T-helper 17 cell (primary cell): ENCODE results near the gene TBX10. TPM values are rescaled to one million over a fixed set of nuclear protein-coding genes. Genes with fewer than 3 reads are reported as not detected.
A peak's percentile ranks its signal among the peaks of the same experiment; 100 is the strongest.

Source experiments
- ATAC-seq: fragments of 150-1000 bp; cut with Tn5 transposase; 2 replicates; pipeline ENCODE4 v1.10.0; 2021; ENCODE audit warnings: mild to moderate bottlenecking, moderate library complexity
- DNase-seq, 3 donors: peaks; one replicate each; pipeline versions ENCODE4 v3.0.0 to v3.0.0-alpha.2; 2020 to 2021
- H3K9me3 ChIP-seq: one replicate; pipeline ENCODE4 v1.7.0; 2013; ENCODE audit warnings: low read length, mild to moderate bottlenecking; ENCODE audit not compliant: control insufficient read depth, poor library complexity, severe bottlenecking
- H3K27ac Mint-ChIP-seq: one replicate; pipeline ENCODE4 v1.8.0; 2022; ENCODE audit warnings: mild to moderate bottlenecking, moderate library complexity, mixed read lengths
- H3K27me3 Mint-ChIP-seq: one replicate; pipeline ENCODE4 v1.8.0; 2022; ENCODE audit warnings: mixed read lengths
- H3K36me3 Mint-ChIP-seq: one replicate; pipeline ENCODE4 v1.8.0; 2022; ENCODE audit warnings: low read depth, mixed read lengths
- H3K4me1 Mint-ChIP-seq: one replicate; pipeline ENCODE4 v1.8.0; 2022; ENCODE audit warnings: mild to moderate bottlenecking, mixed read lengths
- H3K4me3 Mint-ChIP-seq: one replicate; pipeline ENCODE4 v1.8.0; 2022; ENCODE audit warnings: mild to moderate bottlenecking, moderate library complexity, mixed read lengths
- total RNA-seq, 4 donors: library from RNA in 2 of 4; stranded (reverse) in 2 of 4; gene quantifications; one replicate each; pipeline ENCODE4 v1.2.3 and lab custom pipeline; 2022 to 2026

The TBX10 gene
- total RNA-seq, 2 donors from 2014 or later, result not detected

DNA sequence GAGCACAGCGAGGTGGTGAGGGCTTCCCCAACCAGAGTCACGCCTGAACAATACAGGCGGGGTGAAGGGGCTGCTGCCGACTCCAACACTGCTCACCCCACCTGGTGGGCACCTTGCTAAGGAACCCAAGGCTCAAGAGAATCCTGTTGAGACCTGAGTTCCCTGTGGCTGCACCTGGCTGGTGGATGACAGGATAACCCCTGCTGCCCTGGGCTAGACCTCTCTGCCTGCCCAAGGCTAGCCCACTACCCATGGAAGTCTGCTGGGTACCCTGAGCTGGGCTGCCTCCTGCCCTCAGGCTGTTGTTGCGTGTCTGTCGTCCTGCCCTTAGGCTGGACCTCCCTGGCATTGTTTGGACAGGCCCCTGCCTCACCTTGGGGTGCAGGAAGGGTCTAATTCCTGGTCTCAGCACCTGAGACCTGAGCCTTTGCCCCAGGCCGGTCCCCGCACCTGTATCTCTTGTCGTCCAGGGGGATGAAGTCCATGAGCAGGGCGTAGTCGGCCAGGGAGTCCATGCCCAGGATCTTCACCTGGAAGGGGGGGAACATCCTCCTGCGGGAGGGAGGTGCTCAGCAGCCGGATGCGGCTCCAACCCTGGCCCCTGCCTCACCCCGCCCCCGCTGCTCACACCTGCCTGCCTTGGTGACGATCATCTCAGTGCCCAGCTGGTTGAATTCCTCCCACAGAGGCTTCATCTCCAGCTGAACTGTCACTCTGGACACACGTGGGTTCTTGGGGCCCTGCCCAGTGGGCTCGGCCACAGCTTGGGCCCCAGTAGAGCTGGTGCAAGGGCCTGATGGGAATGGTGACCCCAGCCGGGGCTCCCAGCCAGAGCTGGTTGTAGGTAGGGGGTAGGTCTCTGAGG, 5.0 kb downstream of the TBX10 start:
- ATAC-seq (no peak), DNase-seq (no peak)
- H3K4me1 Mint-ChIP-seq, result peaks cover 13% of the 10 kb centered on the region
- no peak overlapping the region for H3K4me3 Mint-ChIP-seq
- H3K9me3 ChIP-seq, result no peaks in the 10 kb centered on the region
- H3K27ac Mint-ChIP-seq, result no peak overlapping the region
- peaks cover 5% of the 10 kb centered on the region for H3K27me3 Mint-ChIP-seq
- H3K36me3 Mint-ChIP-seq, result no peaks in the 10 kb centered on the region

- Mint-ChIP-seq H3K27ac (no peak overlapping the region), H3K4me1 (peaks cover 13% of the 10 kb centered on the region), H3K36me3 (no peaks in the 10 kb centered on the region), H3K4me3 (no peak overlapping the region), H3K27me3 (peaks cover 5% of the 10 kb centered on the region)
- no peaks in the 10 kb centered on the region for H3K9me3 ChIP-seq
- no peak for ATAC-seq
- DNase-seq, result no peak
Measured at GRCh38 chr11:67633758-67634365, 5.7 kb downstream of the TBX10 start.

- ATAC-seq (no peak), DNase-seq (no peak)
- H3K36me3 Mint-ChIP-seq, result no peaks in the 10 kb centered on the region
- no peaks in the 10 kb centered on the region for H3K9me3 ChIP-seq
- peaks cover 10% of the 10 kb centered on the region for H3K4me1 Mint-ChIP-seq
- H3K4me3 Mint-ChIP-seq, result no peak overlapping the region
- H3K27me3 Mint-ChIP-seq, result peaks cover under 1% of the 10 kb centered on the region
- no peak overlapping the region for H3K27ac Mint-ChIP-seq
Measured at GRCh38 chr11:67632982-67633755, 6.4 kb downstream of the TBX10 start.

DNA sequence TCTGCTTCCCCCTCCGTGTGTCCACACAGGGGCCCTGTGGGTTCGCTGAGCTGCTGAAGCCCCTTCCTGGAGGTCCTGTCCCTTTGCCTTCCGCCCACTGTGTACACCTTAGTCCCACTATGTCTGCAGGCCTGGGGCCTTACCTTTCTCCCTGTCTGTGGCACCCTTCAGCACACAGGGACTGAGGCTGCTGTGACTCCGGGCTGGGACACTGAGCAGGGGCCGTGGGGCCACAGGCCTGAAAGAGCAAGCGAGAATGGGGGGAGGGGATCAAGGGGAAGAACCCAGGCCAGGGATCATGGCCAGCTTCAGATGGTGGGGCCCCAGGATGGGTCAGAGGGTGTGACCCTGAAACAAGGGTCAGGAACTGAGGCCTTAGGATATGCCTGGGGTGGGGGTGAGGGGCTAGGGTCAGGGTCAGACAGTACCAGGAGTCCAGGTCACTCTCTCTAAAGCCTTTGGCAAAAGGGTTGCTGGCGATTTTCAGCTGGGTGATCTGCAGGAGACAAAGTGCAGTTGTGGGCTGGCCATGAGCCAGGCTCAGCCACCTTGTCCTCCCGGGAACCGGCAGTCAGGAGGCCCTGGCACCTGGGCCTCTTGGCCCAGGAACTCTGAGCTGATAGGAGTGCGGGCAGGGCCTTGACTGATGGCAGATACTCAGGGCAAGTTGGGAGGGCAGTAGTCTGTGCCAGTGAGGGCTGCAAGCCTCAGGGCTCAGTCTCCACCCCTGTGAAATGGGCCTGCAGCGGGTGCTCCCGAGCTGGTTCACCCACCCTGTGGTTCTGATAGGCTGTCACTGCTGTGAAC, 7.2 kb downstream of the TBX10 start:
- Mint-ChIP-seq H3K4me1 (peaks cover 10% of the 10 kb centered on the region), H3K4me3 (peak overlapping the region; percentile 74), H3K27me3 (no peaks in the 10 kb centered on the region), H3K27ac (peak overlapping the region; percentile 89), H3K36me3 (no peaks in the 10 kb centered on the region)
- DNase-seq, result no peak
- H3K9me3 ChIP-seq, result no peaks in the 10 kb centered on the region
- no peak for ATAC-seq

DNA sequence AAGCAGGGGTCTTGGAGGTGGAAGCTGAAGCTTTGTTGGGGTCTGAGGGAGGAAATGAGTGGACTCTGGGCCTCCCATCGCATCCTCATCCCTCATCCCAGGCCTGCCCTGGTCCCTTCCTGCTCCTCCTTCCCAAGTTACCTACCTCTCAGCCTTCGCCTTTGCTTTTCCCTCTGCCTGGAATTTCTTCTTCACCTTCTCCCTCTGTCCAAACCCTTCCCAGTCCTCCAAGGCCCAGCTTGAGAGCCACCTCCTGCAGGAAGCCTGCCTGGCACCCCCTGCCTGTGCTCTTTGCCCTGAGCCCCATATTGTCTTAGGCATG, 7.7 kb downstream of the TBX10 start:
- H3K4me3 Mint-ChIP-seq, result peak overlapping the region; percentile 74
- DNase-seq (no peak), ATAC-seq (no peak)
- H3K27ac Mint-ChIP-seq, result peak overlapping the region; percentile 89
- H3K27me3 Mint-ChIP-seq, result no peaks in the 10 kb centered on the region
- no peaks in the 10 kb centered on the region for H3K9me3 ChIP-seq
- H3K36me3 Mint-ChIP-seq, result no peaks in the 10 kb centered on the region
- peaks cover 10% of the 10 kb centered on the region for H3K4me1 Mint-ChIP-seq

DNA sequence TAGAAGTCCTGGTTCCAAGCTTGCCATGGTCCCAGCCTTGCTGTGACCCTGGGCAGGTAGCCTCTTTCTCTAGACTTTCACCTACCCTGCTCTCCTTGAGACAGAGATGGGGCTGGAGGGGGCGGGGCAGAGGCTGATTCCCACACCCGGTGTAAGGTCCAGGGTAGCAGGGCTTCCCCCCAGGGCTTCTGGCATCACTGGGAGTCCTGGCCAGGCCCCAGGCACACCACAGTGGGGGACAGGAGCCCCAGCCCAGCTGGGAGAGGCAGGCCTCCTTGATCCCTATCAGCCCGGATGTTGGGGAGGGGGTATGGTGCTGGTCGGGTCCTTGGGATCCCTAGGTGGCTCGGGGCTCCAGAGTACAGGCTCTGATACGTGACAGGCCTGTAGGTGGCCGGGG, 8.2 kb downstream of the TBX10 start:
- no peak for DNase-seq
- Mint-ChIP-seq H3K4me3 (peak overlapping the region; percentile 95), H3K27me3 (no peaks in the 10 kb centered on the region), H3K27ac (peak overlapping the region; percentile 89), H3K4me1 (peaks cover 12% of the 10 kb centered on the region), H3K36me3 (no peaks in the 10 kb centered on the region)
- no peaks in the 10 kb centered on the region for H3K9me3 ChIP-seq
- no peak for ATAC-seq

- DNase-seq, result no peak
- Mint-ChIP-seq H3K36me3 (no peaks in the 10 kb centered on the region), H3K27me3 (no peaks in the 10 kb centered on the region), H3K4me1 (peaks cover 12% of the 10 kb centered on the region), H3K27ac (peak overlapping the region; percentile 89), H3K4me3 (peak overlapping the region; percentile 95)
- ATAC-seq, result no peak
- no peaks in the 10 kb centered on the region for H3K9me3 ChIP-seq
Measured at GRCh38 chr11:67630943-67631331, 8.6 kb downstream of the TBX10 start.

DNA sequence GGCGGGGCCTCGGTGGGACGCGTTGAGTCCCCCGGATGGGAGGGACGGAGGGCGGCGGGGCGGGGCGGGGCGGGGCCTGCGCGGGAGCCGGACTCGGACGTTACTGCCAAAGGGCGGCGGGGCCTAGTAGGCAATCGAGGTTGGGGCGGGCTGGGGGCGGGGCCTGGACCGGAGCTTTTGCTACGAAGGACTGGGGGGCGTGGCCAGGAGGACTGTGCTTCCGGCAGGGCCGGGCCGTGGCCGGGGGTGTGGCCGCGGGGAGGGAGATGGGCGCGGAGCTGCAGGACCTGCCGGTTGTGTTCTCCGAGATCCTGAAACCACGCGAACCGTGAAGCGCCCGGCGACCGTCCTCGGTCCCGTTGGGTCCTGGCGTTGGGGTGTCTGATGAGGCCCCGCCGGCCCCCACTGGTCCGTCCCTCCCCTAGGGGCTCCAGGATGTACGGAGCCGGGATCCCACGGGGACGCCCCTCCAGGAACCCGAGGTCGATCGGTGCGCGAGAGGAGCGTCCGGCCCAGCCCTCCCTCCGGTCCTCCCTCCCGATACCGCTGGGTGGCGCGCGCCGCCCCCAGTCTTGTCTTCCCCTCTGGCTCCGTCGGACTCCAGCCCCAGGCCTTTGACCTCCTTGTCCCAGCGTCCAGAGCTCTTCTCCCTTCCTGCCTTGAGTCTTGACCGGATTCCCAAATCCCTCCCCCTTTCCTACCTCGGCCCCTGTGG, 9.2 kb downstream of the TBX10 start:
- Mint-ChIP-seq H3K4me3 (peak overlapping the region; percentile 95), H3K4me1 (peaks cover 12% of the 10 kb centered on the region), H3K27me3 (no peaks in the 10 kb centered on the region), H3K27ac (peak overlapping the region; percentile 89), H3K36me3 (no peaks in the 10 kb centered on the region)
- ATAC-seq (peak; percentile 77), DNase-seq (peak; percentile 84 to 96 (median 93))
- no peaks in the 10 kb centered on the region for H3K9me3 ChIP-seq

GRCh38 chr11:67629386-67630227, 10.0 kb downstream of the TBX10 start, which contains the start of gene NUDT8:
NUDT8 (minus strand) TSS chr11:67629937; CDS start chr11:67629911, 26 bp downstream.
- H3K36me3 Mint-ChIP-seq, result no peaks in the 10 kb centered on the region
- H3K4me3 Mint-ChIP-seq, result peak within 1 kb of the TSS; percentile 95
- DNase-seq (peak; percentile 78 to 84 (median 83)), ATAC-seq (peak; percentile 67)
- peak within 1 kb of the TSS; percentile 89 for H3K27ac Mint-ChIP-seq
- H3K27me3 Mint-ChIP-seq, result no peaks in the 10 kb centered on the region
- H3K9me3 ChIP-seq, result no peaks in the 10 kb centered on the region
- peaks cover 12% of the 10 kb centered on the region for H3K4me1 Mint-ChIP-seq

DNA sequence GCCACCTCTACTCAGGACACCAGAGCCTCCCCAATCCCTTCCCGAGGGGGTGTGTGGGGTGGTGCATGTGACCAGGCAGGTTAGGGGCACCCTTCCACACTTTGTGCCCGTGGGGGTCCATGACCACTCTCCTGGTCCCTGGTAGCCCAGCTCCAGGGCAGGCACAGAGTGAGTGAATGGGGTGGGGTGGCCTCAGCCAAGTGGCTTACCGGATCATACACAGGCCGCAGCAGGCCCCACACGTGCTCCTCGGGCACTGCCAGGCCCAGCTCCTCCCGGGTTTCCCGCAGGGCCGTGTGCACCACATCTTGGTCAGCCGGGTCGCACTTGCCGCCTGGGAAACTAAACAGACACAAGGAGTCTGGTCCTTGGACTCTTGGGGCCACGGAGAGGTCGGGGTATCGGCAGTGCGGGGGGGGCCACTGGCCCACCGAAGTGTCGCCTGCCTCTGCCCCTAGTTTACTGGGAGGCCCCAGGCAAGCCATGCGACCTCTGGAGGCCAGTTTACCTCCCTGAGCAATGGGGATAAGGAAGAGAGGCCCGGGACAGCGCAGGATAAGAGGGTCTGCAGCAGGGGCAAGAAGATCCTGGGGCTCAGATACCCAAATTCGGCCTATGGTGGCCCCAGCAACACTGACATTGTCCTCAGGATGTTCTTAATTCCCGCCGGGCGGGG, 10.7 kb downstream of the TBX10 start:
- Mint-ChIP-seq H3K36me3 (no peaks in the 10 kb centered on the region), H3K27me3 (no peaks in the 10 kb centered on the region), H3K27ac (peak overlapping the region; percentile 39), H3K4me3 (peak overlapping the region; percentile 95), H3K4me1 (peaks cover 12% of the 10 kb centered on the region)
- ATAC-seq, result no peak
- no peaks in the 10 kb centered on the region for H3K9me3 ChIP-seq
- no peak for DNase-seq

DNA sequence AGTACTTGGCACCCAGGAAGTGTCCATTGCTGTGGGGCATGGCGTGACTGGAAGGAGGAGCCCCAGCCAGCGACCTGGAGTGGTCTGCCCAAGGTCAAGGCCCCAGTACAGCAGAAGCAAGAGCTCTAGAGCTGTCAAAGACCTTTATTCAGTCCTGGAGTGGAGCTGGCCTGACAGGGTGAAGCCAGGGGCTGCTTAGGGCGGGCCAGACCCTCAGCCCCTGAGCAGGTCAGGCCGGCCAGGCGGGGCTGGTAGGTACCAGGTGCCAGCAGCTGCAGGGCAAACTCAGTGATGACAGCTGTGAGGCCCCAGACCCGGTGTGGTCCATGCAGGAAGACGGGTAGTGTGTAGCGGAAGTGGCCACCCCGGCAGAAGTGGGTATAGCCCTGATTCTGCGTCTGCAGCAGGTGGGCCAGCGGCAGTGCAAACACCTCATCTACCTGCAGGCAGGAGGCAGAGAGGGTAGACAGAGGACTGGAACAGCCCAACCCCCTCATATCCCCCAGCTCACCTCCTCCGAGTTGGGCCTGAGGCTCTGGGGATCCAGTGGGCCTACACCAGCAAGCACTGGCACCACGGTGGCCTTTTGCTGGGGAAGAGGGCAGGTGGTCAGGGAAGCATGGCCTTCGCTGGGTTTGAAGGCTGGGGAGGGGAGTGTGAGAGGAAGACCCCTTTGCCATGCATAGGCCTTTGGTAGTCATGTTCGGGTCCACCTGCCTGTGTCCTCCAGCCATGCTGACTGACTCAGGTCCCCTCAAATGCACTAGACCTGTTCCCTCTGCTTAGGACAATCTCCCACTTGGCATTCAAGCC, 11.5 kb downstream of the TBX10 start:
- Mint-ChIP-seq H3K36me3 (no peaks in the 10 kb centered on the region), H3K4me1 (peaks cover 12% of the 10 kb centered on the region), H3K4me3 (no peak overlapping the region), H3K27ac (no peak overlapping the region), H3K27me3 (no peaks in the 10 kb centered on the region)
- ATAC-seq (no peak), DNase-seq (no peak)
- no peaks in the 10 kb centered on the region for H3K9me3 ChIP-seq
